ENCODE data around the gene ADAM11.

Gene ADAM11

GRCh38 chr17:44774271-44775135, 15.7 kb downstream of the ADAM11 start (continued):
- no peak for TF ChIP-seq EGR2 (tag by site-specific recombination; IDR thresholded peaks at IDR 0.05; ENCODE audit: low read depth)
- TF ChIP-seq, protein P1, sequence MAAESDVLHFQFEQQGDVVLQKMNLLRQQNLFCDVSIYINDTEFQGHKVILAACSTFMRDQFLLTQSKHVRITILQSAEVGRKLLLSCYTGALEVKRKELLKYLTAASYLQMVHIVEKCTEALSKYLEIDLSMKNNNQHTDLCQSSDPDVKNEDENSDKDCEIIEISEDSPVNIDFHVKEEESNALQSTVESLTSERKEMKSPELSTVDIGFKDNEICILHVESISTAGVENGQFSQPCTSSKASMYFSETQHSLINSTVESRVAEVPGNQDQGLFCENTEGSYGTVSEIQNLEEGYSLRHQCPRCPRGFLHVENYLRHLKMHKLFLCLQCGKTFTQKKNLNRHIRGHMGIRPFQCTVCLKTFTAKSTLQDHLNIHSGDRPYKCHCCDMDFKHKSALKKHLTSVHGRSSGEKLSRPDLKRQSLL (tag by site-specific recombination; IDR thresholded peaks at IDR 0.05), result no peak
- no peak for TF ChIP-seq PRDM2 (tag by site-specific recombination; IDR thresholded peaks at IDR 0.05; ENCODE audit: borderline replicate concordance)
- no peak for TF ChIP-seq ZNF266 (tag by site-specific recombination; IDR thresholded peaks at IDR 0.05; ENCODE audit: low read depth)
- TF ChIP-seq ZNF843 (tag by site-specific recombination; IDR thresholded peaks at IDR 0.05), result no peak
- TF ChIP-seq ZFP41 (tag by site-specific recombination; IDR thresholded peaks at IDR 0.05; ENCODE audit: borderline replicate concordance), result no peak
- no peak for TF ChIP-seq ZBTB48 (tag by site-specific recombination; IDR thresholded peaks at IDR 0.05)
- no peak for TF ChIP-seq ZNF416 (tag by site-specific recombination; IDR thresholded peaks at IDR 0.05)
- TF ChIP-seq, protein P2, sequence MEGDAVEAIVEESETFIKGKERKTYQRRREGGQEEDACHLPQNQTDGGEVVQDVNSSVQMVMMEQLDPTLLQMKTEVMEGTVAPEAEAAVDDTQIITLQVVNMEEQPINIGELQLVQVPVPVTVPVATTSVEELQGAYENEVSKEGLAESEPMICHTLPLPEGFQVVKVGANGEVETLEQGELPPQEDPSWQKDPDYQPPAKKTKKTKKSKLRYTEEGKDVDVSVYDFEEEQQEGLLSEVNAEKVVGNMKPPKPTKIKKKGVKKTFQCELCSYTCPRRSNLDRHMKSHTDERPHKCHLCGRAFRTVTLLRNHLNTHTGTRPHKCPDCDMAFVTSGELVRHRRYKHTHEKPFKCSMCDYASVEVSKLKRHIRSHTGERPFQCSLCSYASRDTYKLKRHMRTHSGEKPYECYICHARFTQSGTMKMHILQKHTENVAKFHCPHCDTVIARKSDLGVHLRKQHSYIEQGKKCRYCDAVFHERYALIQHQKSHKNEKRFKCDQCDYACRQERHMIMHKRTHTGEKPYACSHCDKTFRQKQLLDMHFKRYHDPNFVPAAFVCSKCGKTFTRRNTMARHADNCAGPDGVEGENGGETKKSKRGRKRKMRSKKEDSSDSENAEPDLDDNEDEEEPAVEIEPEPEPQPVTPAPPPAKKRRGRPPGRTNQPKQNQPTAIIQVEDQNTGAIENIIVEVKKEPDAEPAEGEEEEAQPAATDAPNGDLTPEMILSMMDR (tag by site-specific recombination; IDR thresholded peaks at IDR 0.05), result peak; percentile 93
- TF ChIP-seq ZBTB20 (tag by site-specific recombination; IDR thresholded peaks at IDR 0.05), result no peak
- TF ChIP-seq ZNF146 (tag by site-specific recombination; IDR thresholded peaks at IDR 0.05), result no peak
- TF ChIP-seq ZNF677 (tag by site-specific recombination; IDR thresholded peaks at IDR 0.05), result no peak

- peak overlapping the region; percentile 58 for H3K4me3 ChIP-seq (ENCODE audit: low read depth, low read length)
- CTCF ChIA-PET, result interaction anchor here (0.5 to 18.2 kb wide), 33 partner anchors 8 to 1133 kb away, joined by 3 to 461 read pairs (median 3); partner anchors contain the start of gene HIGD1B
- peaks cover 0 to 14% of the 10 kb centered on the region in 2 experiments; a peak in 1 of 3 replicates for H3K36me3 ChIP-seq (ENCODE audit: control insufficient read depth in 2 of 2, insufficient read depth in 1 of 2, low read length in 2 of 2)
- H3K9me3 ChIP-seq (ENCODE audit: control insufficient read depth, insufficient read depth, low read depth, low read length), result no peaks in the 10 kb centered on the region
- no peaks in the 10 kb centered on the region for H3K4me1 ChIP-seq (ENCODE audit: control insufficient read depth, insufficient read depth, low read length)
- POLR2A ChIA-PET, result interaction anchor here (0.5 to 1.8 kb wide), 29 partner anchors 11 to 709 kb away, joined by 3 to 11 read pairs (median 5); partner anchors contain the start of genes EFTUD2, GJC1, HEXIM1 and LSM12
- peak overlapping the region; percentile 25; the same call in 1 of the 2 replicates for H3K27ac ChIP-seq (ENCODE audit: extremely low read depth, low read depth, low read length)
- TF ChIP-seq ZNF76 (tag by site-specific recombination; IDR thresholded peaks at IDR 0.05; ENCODE audit: borderline replicate concordance, low read depth) (no peak), ZNF404 (tag by site-specific recombination; IDR thresholded peaks at IDR 0.05) (no peak), ZNF19 (tag by site-specific recombination; IDR thresholded peaks at IDR 0.05; ENCODE audit: low read depth) (no peak), ZNF629 (tag by site-specific recombination; IDR thresholded peaks at IDR 0.05) (no peak), ZNF660 (tag by site-specific recombination; IDR thresholded peaks at IDR 0.05) (no peak), SP7 (tag by site-specific recombination; IDR thresholded peaks at IDR 0.05) (peak; percentile 48), ZNF501 (tag by site-specific recombination; IDR thresholded peaks at IDR 0.05) (peak; percentile 76), ZNF335 (tag by site-specific recombination; conservative IDR thresholded peaks at IDR 0.05) (peak; percentile 58), ZNF366 (tag by site-specific recombination; conservative IDR thresholded peaks at IDR 0.05) (peak; percentile 50), ZNF274 (IDR thresholded peaks at IDR 0.05; ENCODE audit: low read length) (no peak), ZNF274 (tag by site-specific recombination; IDR thresholded peaks at IDR 0.05; ENCODE audit: borderline replicate concordance) (no peak), ZFHX2 (tag by site-specific recombination; conservative IDR thresholded peaks at IDR 0.05) (peak; percentile 63; the same call in 1 of the 2 replicates), ZNF585B (tag by site-specific recombination; IDR thresholded peaks at IDR 0.05) (no peak)
- TF ChIP-seq, protein P3, sequence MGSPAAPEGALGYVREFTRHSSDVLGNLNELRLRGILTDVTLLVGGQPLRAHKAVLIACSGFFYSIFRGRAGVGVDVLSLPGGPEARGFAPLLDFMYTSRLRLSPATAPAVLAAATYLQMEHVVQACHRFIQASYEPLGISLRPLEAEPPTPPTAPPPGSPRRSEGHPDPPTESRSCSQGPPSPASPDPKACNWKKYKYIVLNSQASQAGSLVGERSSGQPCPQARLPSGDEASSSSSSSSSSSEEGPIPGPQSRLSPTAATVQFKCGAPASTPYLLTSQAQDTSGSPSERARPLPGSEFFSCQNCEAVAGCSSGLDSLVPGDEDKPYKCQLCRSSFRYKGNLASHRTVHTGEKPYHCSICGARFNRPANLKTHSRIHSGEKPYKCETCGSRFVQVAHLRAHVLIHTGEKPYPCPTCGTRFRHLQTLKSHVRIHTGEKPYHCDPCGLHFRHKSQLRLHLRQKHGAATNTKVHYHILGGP (tag by site-specific recombination; IDR thresholded peaks at IDR 0.05), result no peak
These were observed 16.5 kb downstream of the ADAM11 start for GRCh38 chr17:44775136-44775837.
